ENCODE measurements around the gene ZGPAT.
A peak's percentile ranks its signal among the peaks of the same experiment; 100 is the strongest.

Gene ZGPAT

DNA sequence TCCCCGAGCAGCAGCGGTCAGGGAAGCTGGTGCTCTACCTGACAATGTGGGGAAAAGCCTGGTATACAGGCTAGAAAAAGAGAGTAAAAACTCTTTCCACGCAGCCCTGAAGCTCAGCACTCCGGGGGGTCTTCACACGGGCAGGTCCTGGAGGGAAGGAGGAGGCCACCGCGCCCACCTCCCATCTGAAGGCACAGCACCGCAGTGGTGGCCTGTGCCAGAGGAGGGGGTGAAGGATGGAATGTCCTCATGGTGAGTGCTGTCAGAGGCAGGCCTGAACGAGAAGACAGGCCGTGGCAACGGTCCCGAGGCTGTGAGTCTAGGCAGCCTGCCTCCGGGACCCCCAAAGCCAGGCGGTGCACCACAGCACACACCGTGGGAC lies 37.6 kb downstream of the ZGPAT start:
- no peak for DNase-seq

DNA sequence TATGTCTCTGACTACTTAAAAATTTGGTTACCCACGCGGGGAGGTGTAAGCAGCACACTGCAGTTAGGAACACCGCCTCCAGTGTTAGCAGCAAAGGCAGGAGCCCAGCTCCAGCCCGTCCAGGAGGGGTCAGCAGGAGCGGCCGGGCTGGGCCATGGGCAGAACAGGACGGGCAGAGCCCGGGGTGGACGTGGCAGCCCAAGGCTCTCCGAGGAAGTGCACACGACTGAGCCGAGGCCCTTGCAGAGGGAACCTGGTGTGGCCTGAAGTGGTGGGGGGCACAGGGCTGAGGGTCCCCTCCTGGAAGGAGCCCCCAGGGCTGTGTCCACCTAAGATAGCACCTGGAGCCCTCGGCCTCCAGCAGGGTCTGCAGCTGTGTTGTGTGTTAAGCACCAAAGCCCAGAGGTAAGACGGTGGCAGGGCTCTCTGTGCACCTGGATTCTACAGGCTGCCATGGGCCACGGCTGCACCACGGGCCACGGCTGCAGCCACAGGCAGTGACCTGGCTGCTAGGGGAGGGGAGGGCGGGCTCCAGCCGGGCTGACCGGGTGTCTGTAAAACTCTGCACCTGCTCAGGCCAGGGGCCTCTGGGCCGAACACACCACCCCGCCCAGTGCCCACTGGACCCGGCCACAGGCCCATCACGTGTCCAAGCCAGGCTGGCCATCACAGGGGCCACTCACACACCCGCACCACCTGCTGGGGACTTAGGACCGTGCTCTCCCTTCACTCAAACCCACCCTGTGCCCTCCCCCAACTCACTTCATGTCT lies 38.3 kb downstream of the ZGPAT start:
- no peak for DNase-seq

DNA sequence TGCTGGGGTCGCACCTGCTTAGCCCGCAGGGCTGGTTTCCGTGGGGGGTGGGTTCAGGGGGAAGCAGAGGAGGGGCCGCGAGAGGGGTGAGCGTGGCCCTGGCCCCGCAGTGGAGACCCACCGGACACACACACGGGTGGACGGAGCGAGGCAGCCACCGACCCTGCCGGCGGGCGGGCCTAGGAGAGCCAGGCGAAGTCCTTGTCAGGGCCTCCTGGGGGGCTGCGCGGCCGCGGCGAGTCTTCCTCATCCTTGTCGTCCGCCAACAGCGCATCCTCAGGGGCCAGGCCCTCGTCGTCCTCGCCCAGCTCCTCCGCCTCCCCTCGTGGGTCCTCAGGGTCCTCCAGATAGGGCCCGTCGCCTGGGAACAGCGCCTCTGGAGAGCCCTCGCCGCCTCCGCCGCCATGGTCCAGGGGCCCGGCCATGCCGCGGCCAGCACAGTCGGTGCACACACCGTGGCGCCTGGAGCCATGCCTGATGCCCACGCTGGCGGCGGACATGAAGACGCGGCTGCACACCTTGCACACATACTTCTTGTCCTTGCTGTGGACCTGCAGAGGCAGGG lies 39.0 kb downstream of the ZGPAT start:
- DNase-seq: no peak

DNA sequence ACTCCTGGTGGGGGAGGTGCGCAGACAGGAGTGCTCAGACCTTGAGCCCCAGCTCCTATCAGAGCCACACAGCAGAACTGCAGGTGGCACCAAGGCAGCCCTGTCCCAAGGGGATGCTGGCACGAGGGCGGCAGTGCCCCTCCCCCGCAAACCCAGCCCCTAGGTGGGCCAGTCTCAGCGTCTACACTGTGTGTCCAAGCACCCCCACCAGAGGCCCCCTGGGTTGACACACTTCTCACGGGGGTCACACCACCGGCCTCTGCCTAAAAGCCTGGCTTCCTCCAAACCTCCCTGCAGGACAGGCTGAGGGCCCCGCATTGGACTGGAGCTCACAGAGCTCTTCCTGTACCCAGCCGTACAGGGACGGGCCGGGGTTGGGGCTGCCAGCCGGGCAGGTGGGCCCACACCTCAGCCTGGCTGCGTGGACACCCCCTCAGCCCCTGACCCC lies 39.8 kb downstream of the ZGPAT start:
- no peak for DNase-seq

DNA sequence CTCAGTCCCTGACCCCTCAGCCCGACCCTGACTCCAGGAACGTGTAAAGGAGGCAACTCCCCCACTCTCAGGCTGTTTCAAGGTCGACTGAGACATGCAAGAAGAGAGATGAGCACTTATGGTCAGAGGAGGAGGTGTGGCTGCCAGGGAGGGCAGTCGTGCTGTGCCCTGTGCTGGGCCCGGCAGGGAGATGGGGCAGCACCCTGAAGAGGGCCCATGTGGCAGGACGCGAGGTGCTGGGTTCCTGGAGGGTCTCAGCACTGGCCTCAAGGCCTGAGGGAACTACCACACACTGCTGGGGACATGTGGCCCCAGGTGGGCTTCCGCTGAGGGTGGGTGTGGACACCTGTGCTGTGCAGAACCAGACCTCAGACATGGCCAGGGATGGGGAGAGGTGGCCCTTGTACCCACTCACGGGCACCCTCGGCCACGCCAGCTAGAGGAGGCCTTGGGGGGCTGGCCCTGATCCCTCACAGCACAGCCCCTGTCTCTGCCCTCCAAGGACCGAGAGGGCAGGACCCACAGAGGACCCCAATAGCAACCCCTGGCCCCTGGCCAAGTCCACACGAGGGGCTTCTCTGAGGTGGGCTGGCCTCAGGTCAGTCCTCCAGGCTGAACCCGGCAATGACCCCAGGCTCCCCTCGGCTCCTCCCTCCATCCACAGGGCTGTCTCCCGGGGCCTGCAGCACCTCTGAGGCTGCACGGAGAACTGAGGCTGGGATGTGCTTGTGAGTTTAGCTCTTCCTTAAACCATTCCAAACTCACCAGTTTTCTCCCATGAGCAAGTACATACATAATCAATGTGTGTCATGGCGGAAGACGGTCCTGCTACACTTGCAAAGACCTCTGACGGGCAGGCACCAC lies 40.5 kb downstream of the ZGPAT start:
- DNase-seq: no peak

DNA sequence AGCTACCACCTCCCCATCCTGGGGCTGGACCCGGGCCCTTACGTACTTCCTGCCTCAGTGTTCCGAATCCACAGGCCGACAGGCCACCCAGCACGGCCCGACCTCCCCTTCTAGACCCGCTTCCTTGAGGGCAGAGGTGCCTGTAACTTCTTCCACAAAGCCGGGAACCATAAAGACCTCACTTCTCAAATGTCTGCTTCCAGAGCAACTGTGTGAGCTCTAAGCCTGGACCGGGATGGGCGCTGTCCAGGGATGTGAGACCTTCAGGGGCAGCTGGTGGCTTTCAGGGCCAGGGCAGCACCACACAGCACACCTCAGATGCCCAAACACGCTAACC lies 41.1 kb downstream of the ZGPAT start:
- DNase-seq: no peak

DNA sequence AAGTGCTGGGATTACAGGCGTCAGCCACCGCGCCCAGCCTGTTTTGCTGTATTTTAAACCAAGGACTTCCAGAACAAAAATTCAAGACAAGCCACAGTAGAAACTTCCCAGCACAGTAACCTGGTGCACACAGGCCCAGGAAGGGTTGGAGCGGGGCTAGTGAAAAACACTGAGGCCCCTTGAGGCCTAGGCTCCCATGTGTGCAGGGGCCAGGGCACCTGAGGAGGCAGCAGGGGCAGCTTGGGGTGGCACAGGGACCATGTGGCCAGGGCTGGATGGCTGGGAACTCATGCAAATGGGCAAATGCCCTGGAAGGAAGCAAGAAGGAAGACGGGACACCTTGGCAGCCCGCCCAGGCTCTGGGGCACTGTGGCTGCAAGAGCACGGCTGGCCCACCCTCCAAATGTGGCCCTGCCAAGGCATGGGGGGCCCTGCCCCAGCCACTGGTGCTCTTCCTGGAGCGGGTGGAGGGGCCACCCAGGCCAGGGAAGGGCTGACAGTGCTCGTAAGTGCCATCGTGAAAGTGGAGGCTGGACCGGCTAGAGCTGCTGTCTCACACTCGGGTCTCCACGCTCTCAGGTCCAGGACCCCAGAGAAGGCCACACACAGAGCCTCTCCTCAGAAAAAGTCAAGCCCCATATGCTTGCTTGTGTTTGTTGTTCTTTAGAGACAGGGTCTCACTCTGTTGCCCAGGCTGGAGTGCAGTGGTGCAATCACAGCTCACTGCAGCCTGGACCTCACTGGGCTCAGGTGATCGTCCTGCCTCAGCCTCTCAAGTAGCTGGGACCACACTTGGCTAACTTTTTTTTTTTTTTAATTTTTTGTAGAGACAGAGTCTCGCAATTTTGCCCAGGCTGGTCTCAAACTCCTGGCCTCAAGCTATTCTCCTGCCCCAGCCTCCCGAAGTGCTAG lies 42.0 kb downstream of the ZGPAT start:
- DNase-seq: no peak

DNA sequence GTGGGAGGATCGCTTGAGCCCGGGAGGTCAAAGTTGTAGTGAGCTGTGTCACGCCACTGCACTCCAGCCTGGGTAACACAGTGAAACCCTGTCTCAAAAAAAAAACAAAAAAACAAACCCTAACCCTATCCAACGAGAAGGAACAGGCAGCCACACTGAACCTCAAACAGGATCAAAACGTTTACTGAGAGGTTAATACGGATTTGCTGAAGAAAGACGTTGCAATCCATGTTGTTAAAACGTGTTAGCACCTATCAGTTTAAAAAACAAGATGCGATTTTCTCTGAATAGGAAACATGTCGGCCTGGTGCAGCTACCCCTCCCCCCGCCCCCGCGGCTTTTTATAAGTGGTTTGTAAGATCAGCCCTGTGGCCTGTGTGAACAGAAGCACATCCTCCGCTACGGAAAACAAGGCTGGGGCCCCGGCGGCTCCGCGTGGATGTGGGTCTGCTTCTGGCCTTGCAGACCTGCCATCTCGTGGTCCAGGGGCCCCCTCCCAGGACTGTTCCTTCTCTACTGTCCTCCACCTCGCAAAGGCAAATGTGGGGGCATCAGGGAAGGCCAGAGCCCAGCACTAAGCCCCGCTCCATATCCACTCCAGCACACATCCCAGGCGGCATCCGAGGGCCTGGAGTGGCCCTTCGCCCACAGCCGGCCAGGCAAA lies 43.1 kb downstream of the ZGPAT start:
- no peak for DNase-seq

DNA sequence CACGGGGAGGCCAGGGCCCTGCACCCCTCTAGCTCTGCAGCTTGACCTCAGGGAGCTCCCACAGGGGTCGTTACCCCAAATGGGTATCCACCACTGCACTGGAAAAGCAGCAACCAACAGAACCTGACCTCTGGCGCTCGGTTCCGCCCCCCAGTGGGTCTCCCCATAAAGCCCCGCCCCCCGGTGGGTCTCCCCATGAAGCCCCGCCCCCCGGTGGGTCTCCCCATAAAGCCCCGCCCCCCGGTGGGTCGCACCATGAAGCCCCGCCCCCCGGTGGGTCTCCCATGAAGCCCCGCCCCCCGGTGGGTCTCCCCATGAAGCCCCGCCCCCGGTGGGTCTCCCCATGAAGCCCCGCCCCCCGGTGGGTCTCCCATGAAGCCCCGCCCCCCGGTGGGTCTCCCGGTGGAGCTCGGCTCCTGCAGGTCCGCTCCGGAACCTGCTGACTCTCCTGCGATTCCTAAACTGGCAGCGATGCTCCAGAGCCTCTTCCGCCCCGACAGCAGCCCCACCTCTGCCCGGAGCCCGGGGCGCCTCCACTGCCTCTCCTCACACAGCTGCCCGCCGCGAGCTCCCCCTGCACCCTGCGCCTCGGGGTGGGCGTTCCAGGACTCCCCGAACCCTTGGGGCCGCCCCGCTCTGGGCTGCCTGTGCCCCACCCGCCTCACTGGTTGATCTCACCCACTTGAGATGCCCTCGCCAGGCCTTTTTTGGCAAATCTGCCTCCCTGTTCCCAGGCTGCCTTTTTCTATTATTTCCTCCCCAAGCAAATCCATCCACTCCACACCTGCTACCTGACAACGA lies 43.8 kb downstream of the ZGPAT start:
- DNase-seq: peak in 1 of 2 experiments; percentile 32

DNA sequence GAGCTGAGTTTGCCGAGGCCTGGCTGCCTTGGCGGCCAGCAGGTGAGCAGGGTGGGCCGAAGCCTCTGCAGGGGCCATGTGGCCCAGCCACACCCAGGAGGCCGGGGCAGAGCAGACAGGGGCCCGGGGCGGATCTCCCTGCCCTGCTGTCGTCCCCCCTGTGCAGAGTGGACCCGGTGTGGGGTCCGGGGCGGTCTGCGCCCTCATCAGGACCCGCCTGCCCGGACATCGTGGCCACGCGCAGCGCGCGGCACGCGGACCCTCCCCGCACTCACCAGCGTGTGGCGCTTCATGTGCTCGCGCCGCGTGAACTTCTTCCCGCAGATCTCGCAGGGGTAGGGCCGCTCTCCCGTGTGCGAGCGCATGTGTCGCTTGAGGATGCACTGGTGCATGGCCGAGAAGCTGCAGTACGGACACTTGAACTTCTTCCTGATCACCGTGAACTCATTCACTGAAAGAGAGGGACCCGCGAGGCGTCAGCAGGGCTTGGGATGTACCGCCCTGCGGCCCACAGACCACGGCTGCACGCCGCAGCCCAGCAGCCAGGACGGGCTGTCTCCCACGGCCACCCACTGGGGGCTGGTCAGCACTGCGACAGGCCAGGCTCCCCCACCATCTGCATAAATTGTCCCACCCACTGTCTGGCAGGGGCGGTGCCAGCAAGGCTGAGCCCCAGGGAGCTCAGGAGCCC lies 44.7 kb downstream of the ZGPAT start:
- no peak for DNase-seq

DNA sequence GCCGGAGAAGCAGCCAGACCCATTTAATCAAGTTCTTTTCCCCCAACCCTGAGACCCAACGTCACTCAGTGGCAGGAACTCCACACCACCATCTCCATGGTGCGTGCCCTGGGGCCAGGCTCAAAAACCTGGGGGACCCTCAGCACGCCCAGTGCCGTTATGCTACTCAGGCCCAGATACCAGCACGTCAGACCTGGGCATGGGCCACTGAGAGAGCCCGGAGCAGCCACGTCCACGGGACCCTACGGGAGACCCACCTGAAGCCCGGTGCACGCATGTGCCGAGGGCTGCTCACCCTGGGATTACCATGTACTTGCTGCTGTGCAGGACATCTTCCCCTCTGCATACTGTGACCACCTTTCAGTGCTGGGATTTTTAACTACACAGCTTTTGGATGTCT lies 45.5 kb downstream of the ZGPAT start:
- DNase-seq: no peak

DNA sequence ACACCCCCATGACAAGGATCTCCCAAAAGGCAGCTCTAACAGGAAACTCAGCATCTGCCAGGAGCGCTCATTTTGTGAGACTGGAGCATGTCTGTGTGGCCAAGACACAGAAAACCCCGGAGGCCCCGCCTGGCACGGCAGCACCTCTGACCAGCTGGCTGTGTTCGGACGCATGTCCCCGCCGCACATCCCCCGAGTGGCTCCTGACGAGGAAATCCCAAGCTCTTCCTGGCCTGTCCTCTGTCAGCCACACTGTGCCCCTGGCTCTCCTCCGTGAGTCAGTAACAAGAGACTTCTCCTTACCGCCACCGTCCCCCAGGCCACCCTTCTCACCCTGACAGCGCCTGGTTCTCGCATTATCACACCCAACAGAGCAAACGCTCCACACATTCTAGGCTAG lies 46.2 kb downstream of the ZGPAT start:
- DNase-seq: no peak

DNA sequence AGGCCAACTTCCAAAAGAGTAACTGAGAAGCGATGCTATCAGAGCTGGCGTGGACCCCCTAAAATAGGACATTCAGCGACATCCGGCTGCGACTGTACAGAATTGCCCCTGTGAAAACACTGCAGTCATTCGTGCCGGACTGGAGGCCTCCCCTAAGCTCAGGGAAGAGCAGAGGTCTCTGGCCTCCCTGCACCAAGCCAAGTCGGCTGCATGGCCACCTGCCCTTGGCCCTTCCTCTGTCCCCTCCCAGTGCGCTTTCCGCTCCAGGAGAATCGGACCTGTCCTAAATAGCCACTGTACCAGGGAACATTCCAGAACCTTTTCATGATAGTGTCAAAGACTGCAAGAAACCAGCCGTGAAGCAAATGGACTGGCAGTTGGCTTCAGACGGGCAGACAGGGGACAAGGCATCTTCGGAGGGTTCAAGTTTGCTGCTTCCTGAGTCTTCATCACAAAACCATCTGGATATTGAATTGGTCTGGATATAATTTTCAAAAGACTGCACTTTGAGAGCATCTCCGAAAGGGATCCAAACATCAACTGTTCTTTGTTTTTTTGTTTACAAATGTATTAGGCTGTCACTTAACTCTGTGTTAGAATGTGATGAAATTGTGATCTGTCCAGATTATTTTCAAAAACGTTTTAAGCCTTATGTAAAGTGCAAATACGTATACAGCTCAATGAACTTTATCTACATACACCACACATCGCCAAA lies 48.3 kb downstream of the ZGPAT start:
- no peak for DNase-seq

DNA sequence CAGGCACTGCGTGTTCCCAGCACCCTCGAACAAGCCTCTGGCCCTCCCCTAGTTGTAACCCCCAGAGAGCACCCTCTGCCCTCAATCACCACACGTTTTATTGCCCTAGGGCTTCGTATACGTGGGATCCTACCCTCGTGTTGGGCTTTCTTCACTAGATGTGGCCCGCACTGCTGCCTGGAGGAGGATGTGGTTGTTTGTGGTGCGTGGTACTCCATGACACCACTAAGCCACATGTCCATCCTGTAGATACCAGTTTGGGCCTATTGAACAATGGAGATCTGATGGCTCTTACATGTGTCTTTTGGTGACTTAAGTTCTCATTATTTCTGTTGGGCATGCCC lies 48.8 kb downstream of the ZGPAT start:
- no peak for DNase-seq

DNA sequence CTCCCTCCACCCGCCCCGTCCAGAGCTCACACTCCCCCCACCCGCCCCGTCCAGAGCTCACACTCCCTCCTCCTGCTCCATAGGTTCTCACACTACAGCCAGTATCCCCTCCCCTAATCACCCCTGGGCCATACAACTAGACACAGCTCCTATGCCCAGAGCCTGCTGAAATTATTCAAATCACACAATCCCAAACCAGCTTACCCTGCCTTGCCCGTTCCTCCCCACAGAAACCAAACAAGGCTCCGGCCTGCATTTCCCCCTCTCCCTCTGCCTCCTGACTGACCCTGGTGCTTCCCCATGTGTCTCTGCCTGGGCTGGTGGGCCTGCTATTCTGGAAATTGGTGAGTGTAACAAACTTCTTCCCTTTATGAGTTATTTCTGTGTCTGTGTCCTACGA lies 50.3 kb downstream of the ZGPAT start:
- no peak for DNase-seq

DNA sequence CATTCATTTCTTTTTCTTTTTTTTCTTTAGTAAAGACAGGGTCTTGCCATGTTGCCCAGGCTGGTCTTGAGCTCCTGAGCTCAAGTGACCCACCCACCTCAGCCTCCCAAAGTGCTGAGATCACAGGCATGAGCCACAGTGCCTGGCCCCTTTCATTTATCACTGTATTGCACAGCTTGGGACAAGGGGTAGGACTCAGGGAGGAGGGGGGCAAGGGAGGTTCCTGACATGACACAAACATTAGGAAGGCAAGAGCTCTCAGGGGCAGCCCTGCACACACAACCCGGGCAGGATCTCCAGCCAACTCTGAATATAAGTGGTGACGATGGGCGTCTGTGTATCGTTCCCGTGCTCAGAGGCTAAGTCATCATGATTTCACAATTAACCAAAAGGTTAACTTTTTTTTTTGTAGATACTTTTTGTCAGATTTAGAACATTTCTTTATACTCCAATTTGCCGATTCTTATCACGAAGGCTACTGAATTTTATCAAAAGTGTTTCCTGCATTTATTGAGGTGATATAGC lies 51.6 kb downstream of the ZGPAT start:
- DNase-seq: no peak

DNA sequence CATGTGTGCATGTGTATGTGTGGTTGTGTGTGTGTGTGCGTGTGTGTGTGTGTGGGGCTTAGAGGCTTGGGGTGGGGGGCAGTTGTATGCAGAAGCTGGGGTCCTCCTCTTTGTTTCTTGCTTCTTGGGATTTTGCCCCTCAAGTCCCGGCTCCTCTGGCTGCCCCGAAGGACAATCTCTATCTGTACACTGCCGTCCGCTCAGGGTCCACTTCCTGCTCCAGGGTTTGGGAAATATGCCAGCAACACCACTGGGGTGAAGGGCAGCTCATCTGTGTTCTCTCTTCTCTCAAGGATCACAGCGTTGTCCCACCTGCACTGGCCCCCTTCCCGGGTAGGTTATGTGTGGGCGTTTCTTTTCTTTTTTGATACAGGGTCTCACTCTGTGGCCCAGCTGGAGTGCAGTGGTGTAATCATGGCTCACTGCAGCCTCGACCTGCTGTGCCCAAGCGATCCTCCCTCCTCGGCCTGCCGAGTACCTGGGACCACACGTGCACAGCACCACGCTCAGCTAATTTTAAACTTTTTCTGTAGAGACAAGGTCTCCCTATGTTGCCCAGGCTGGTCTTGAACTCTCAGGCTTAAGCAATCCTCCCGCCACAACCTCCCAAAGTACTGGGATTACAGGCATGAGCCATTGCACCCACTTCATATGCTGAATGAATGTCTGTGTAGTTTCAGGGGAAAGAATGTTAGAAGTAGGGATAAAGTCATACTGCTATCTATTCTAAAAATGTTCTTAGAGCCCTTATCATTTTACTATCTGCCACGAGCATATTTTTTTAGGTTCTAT lies 57.4 kb downstream of the ZGPAT start:
- no peak for DNase-seq

DNA sequence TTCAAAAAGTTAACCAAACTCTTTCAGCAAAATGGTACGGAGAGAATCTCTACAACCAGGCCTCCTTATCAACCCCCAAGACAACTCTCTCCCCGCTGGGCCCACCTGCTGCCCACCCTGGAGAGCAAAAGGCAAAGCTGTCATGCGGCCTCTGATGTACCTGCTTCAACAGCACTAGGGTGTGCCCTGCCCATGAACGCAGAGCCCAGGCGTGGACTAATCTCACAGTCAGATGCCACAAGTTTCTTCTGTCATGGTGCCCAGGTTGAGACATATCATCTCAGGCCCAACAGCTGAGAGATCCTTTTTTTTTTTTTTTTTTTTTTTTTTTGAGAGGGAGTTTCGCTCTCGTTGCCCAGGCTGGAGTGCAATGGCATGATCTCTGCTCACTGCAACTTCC lies 58.1 kb downstream of the ZGPAT start:
- no peak for DNase-seq
